ENCODE results near the gene TMEM60.
"Not testable (repeated sequence)": the region's sequence is repeated elsewhere in the genome, so short reads cannot be mapped to it uniquely, and the experiment has no call there.

DNA sequence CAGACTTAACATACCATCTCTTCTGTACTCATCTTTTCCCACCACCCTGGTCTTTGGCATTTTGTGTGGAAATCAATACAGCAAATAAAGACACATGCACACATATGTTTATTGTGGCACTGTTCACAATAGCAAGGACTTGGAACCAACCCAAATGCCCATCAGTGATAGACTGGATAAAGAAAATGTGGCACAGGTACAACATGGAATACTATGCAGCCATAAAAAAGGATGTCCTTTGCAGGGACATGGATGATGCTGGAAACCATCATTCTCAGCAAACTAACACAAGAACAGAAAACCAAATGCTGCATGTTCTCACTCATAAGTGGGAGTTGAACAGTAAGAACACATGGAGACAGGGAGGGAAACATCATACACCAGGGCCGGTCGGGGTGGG is 38.2 kb upstream of the TMEM60 start:
- TF ChIP-seq, protein P1, sequence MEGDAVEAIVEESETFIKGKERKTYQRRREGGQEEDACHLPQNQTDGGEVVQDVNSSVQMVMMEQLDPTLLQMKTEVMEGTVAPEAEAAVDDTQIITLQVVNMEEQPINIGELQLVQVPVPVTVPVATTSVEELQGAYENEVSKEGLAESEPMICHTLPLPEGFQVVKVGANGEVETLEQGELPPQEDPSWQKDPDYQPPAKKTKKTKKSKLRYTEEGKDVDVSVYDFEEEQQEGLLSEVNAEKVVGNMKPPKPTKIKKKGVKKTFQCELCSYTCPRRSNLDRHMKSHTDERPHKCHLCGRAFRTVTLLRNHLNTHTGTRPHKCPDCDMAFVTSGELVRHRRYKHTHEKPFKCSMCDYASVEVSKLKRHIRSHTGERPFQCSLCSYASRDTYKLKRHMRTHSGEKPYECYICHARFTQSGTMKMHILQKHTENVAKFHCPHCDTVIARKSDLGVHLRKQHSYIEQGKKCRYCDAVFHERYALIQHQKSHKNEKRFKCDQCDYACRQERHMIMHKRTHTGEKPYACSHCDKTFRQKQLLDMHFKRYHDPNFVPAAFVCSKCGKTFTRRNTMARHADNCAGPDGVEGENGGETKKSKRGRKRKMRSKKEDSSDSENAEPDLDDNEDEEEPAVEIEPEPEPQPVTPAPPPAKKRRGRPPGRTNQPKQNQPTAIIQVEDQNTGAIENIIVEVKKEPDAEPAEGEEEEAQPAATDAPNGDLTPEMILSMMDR (IDR thresholded peaks at IDR 0.05), result not testable (repeated sequence)
- not testable (repeated sequence) for TF ChIP-seq EZH2 (IDR thresholded peaks at IDR 0.05; ENCODE audit: borderline replicate concordance, insufficient read depth, low read depth, low read length, poor library complexity, severe bottlenecking)

Measured in B cell (primary cell).